Transverse colon (tissue), 4 donors: ENCODE measurements around the gene METAP2.

ENCODE experiments used
- EP300 ChIP-seq: sonication (generic); formaldehyde crosslinking; IDR thresholded peaks from one replicate; pipeline ENCODE4 v1.6.1; 2017; ENCODE audit warnings: antibody characterized with exemption, low read depth
- POLR2A ChIP-seq: fragments of 450-650 bp; IDR thresholded peaks from one replicate; pipeline ENCODE4 v1.6.1; 2016; ENCODE audit warnings: antibody characterized with exemption, mild to moderate bottlenecking, moderate library complexity
- POLR2AphosphoS5 ChIP-seq, 3 donors: sonication (generic); formaldehyde crosslinking; IDR thresholded peaks; one replicate each; pipeline ENCODE4 v1.6.1; 2016; ENCODE audit warnings: antibody characterized with exemption in 3 of 3
- TF ChIP-seq, protein P1 (sequence below), 5 experiments: fragments of 200-600 bp in 3 of 5; fragments of 450-650 bp in 2 of 5; sonication (generic) in 3 of 5; IDR thresholded peaks; 1 replicate in 2 of 5; 2 replicates in 3 of 5; pipeline ENCODE4 v1.5.1; 2016 to 2017; ENCODE audit warnings: antibody characterized with exemption in 5 of 5, inconsistent platforms in 3 of 5, mild to moderate bottlenecking in 2 of 5, moderate library complexity in 1 of 5

DNA sequence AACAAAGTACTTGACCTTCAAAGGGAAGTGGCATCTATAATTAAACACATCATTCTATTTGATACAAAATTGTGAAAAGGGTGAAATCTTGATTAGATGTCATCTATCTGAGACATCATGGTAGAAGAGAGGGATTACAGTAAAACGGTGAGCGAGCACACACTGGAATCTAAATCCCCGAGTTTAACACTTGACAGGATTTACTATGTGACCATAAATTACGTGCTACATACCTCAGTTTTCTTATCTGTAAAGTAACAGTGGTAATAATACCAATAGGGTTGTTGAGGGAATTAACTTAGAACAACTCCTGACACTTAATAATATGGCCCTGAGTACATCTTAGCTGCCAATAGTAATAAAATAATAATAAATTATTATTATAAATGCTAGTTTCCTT, 64.1 kb downstream of the METAP2 start:
- TF ChIP-seq, protein P1, sequence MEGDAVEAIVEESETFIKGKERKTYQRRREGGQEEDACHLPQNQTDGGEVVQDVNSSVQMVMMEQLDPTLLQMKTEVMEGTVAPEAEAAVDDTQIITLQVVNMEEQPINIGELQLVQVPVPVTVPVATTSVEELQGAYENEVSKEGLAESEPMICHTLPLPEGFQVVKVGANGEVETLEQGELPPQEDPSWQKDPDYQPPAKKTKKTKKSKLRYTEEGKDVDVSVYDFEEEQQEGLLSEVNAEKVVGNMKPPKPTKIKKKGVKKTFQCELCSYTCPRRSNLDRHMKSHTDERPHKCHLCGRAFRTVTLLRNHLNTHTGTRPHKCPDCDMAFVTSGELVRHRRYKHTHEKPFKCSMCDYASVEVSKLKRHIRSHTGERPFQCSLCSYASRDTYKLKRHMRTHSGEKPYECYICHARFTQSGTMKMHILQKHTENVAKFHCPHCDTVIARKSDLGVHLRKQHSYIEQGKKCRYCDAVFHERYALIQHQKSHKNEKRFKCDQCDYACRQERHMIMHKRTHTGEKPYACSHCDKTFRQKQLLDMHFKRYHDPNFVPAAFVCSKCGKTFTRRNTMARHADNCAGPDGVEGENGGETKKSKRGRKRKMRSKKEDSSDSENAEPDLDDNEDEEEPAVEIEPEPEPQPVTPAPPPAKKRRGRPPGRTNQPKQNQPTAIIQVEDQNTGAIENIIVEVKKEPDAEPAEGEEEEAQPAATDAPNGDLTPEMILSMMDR (IDR thresholded peaks at IDR 0.05), result no peak
- TF ChIP-seq EP300 (no peak), POLR2A (no peak), POLR2AphosphoS5 (IDR thresholded peaks at IDR 0.05) (no peak)
